HCT116 (cell line): ENCODE data around the gene BTF3. TPM values are rescaled to one million over a fixed set of nuclear protein-coding genes. Genes with fewer than 3 reads are reported as not detected.

ENCODE experiments used
- ATAC-seq: fragments of 200-7000 bp; cut with Tn5 transposase; 2 replicates; pipeline ENCODE4 v1.9.1; 2020; ENCODE audit warnings: mild to moderate bottlenecking, moderate library complexity
- BruUV-seq: library from RNA; stranded (reverse); fragments of 400-500 nt; replicated peaks from 2 replicates; lab custom pipeline; 2021; lab: Mats Ljungman, UMichigan
- CTCF ChIA-PET: fragments of 300-600 bp; sonication (Branson Sonifier 250); formaldehyde crosslinking; loops from one replicate; lab custom pipeline; 2021; ENCODE audit warnings: antibody characterized with exemption; lab: Charles Lee
- POLR2A ChIA-PET: fragments of 300-600, 350-600 bp; sonication (Branson Sonifier 250); formaldehyde crosslinking; loops from one replicate; lab custom pipeline; 2021; ENCODE audit warnings: antibody characterized with exemption; lab: Charles Lee
- RAD21 ChIA-PET, 2 experiments: fragments of 300-600 bp; sonication (Branson Sonifier 250); formaldehyde crosslinking; loops; one replicate each; lab custom pipeline; 2023; ENCODE audit warnings: low total read pairs in 2 of 2; ENCODE audit not compliant: uncharacterized antibody in 2 of 2, unreplicated experiment in 2 of 2, low non-redundant PET in 1 of 2; lab: Charles Lee
- DNase-seq: peaks from one replicate; pipeline ENCODE4 v3.0.0-alpha.2; 2010; ENCODE audit warnings: low read depth, low spot score
- H2AFZ ChIP-seq: fragments of 200-600 bp; shearing (Covaris generic), sonication (generic); 2 replicates; pipeline ENCODE4 v1.6.1; 2017; ENCODE audit warnings: low read depth, mixed run types, mixed read lengths, antibody characterized with exemption, low read length; ENCODE audit not compliant: poor library complexity, severe bottlenecking
- H3K27ac ChIP-seq: 2 replicates; pipeline ENCODE4 v1.5.1; 2012; ENCODE audit warnings: low read depth, low read length
- H3K27me3 ChIP-seq: fragments of 200-600 bp; sonication (generic); 2 replicates; pipeline ENCODE4 v1.6.1; 2016; ENCODE audit warnings: mixed run types, low read length, mixed read lengths; ENCODE audit not compliant: insufficient read depth
- H3K36me3 ChIP-seq, 2 experiments: fragments of 200-500 bp in 1 of 2; fragments of 200-600 bp in 1 of 2; sonication (Bioruptor generic) in 1 of 2; sonication (generic) in 1 of 2; 2 replicates each; pipeline versions ENCODE4 v1.5.1 to v1.6.1; 2014 to 2016; ENCODE audit warnings: low read length in 2 of 2, inconsistent platforms in 1 of 2, mixed read lengths in 1 of 2, mixed run types in 1 of 2; ENCODE audit not compliant: insufficient read depth in 2 of 2, control insufficient read depth in 1 of 2
- H3K4me1 ChIP-seq, 2 experiments: fragments of 200-600 bp in 1 of 2; sonication (generic) in 1 of 2; 2 replicates each; pipeline versions ENCODE4 v1.5.1 to v1.6.1; 2012 to 2017; ENCODE audit warnings: low read length in 2 of 2, inconsistent platforms in 1 of 2, mild to moderate bottlenecking in 1 of 2, mixed read lengths in 1 of 2, mixed run types in 1 of 2, moderate library complexity in 1 of 2; ENCODE audit not compliant: insufficient read depth in 2 of 2, control insufficient read depth in 1 of 2
- H3K4me2 ChIP-seq: fragments of 200-600 bp; sonication (generic); 2 replicates; pipeline ENCODE4 v1.6.1; 2017; ENCODE audit warnings: mixed run types, low read length, mixed read lengths
- H3K4me3 ChIP-seq, 2 experiments: fragments of 200-600 bp in 1 of 2; sonication (generic) in 1 of 2; replicated peaks in 1 of 2; 2 replicates each; pipeline ENCODE4 v1.5.1; 2011 to 2016; ENCODE audit warnings: low read length in 2 of 2, control low read depth in 1 of 2, low read depth in 1 of 2, mild to moderate bottlenecking in 1 of 2, mixed read lengths in 1 of 2, mixed run types in 1 of 2
- H3K79me2 ChIP-seq: fragments of 200-600 bp; sonication (generic); 2 replicates; pipeline ENCODE4 v1.6.1; 2017; ENCODE audit warnings: mild to moderate bottlenecking, mixed run types, low read length, moderate library complexity, mixed read lengths; ENCODE audit not compliant: insufficient read depth
- H3K9ac ChIP-seq: fragments of 200-600 bp; sonication (generic); 2 replicates; pipeline ENCODE4 v1.6.1; 2016; ENCODE audit warnings: low read length, mixed read lengths
- H3K9me2 ChIP-seq: fragments of 200-600 bp; sonication (generic), shearing (Covaris generic); 2 replicates; pipeline ENCODE4 v1.6.1; 2017; ENCODE audit warnings: mixed run types, mild to moderate bottlenecking, moderate library complexity; ENCODE audit not compliant: insufficient read depth
- H3K9me3 ChIP-seq, 2 experiments: fragments of 200-500 bp in 1 of 2; fragments of 200-600 bp in 1 of 2; sonication (Bioruptor generic) in 1 of 2; sonication (generic) in 1 of 2; 2 replicates each; pipeline ENCODE4 v1.6.1; 2014 to 2017; ENCODE audit warnings: low read length in 2 of 2, mixed read lengths in 2 of 2, inconsistent platforms in 1 of 2, low read depth in 1 of 2, mild to moderate bottlenecking in 1 of 2, mixed run types in 1 of 2, moderate library complexity in 1 of 2; ENCODE audit not compliant: control insufficient read depth in 1 of 2, insufficient read depth in 1 of 2
- H4K20me1 ChIP-seq: fragments of 200-600 bp; sonication (generic), shearing (Covaris generic); 2 replicates; pipeline ENCODE4 v1.6.1; 2017; ENCODE audit warnings: mixed run types, mild to moderate bottlenecking, moderate library complexity; ENCODE audit not compliant: insufficient read depth
- ATF3 ChIP-seq: IDR thresholded peaks from 2 replicates; pipeline ENCODE4 v1.6.1; 2012
- CTCF ChIP-seq, 3 experiments: fragments of 200-600 bp in 1 of 3; sonication (generic) in 1 of 3; IDR thresholded peaks in 2 of 3; conservative IDR thresholded peaks in 1 of 3; 2 replicates each; pipeline ENCODE4 v1.5.1; 2012 to 2017; ENCODE audit warnings: low read depth in 2 of 3, low read length in 2 of 3, antibody characterized with exemption in 1 of 3, borderline replicate concordance in 1 of 3, control low read depth in 1 of 3, mild to moderate bottlenecking in 1 of 3, mixed read lengths in 1 of 3, mixed run types in 1 of 3, moderate library complexity in 1 of 3; ENCODE audit not compliant: insufficient read depth in 1 of 3
- EZH2 ChIP-seq: fragments of 200-600 bp; sonication (generic); IDR thresholded peaks from 2 replicates; pipeline ENCODE4 v1.6.1; 2017; ENCODE audit warnings: antibody characterized with exemption, mixed run types
- FOSL1 ChIP-seq: IDR thresholded peaks from 2 replicates; pipeline ENCODE4 v1.6.1; 2012; ENCODE audit warnings: low read depth
- MAX ChIP-seq: IDR thresholded peaks from 2 replicates; pipeline ENCODE4 v1.6.1; 2012
- REST ChIP-seq: IDR thresholded peaks from 2 replicates; pipeline ENCODE4 v1.6.1; 2012; ENCODE audit warnings: low read depth
- TCF7L2 ChIP-seq: IDR thresholded peaks from 2 replicates; pipeline ENCODE4 v1.7.0; 2011; ENCODE audit warnings: borderline replicate concordance, inconsistent platforms; ENCODE audit not compliant: insufficient read depth, insufficient read length; ENCODE audit errors: extremely low read depth
- intact Hi-C: fragments of 100-400 bp; cut with micrococcal nuclease; formaldehyde crosslinking; loops from 2 replicates; pipeline ENCODE4 v1.10.0; 2022
- total RNA-seq: library from RNA; stranded (reverse); gene quantifications from one replicate; pipeline ENCODE4 v1.2.1, GENCODE V29; 2021; ENCODE audit not compliant: unreplicated experiment

The BTF3 gene
- total RNA-seq, 1 experiment from 2014 or later = 868 TPM

- TF ChIP-seq REST (no peak), MAX (no peak), EZH2 (no peak), CTCF (IDR thresholded peaks at IDR 0.05 in 2 of 3, conservative IDR thresholded peaks at IDR 0.05 in 1 of 3; ENCODE audit: borderline replicate concordance in 1 of 3, insufficient read depth in 1 of 3, low read depth in 2 of 3, low read length in 2 of 3) (no peak), TCF7L2 (no peak)
Measured at GRCh38 chr5:73514418-73514817, 16.2 kb downstream of the BTF3 start (continued).

GRCh38 chr5:73515232-73515631 is 17.0 kb downstream of the BTF3 start:
- no peak for DNase-seq
- Histone ChIP-seq H3K4me2 (no peak overlapping the region), H3K9me3 (no peaks in the 10 kb centered on the region), H3K4me1 (peaks cover 8 to 18% of the 10 kb centered on the region in 2 experiments; a peak in 2 of 4 replicates), H3K79me2 (no peaks in the 10 kb centered on the region), H3K9ac (no peak overlapping the region), H4K20me1 (no peaks in the 10 kb centered on the region), H3K36me3 (no peaks in the 10 kb centered on the region), H3K4me3 (no peak overlapping the region), H3K27me3 (no peaks in the 10 kb centered on the region), H3K27ac (no peak overlapping the region), H3K9me2 (no peaks in the 10 kb centered on the region), H2AFZ (no peak overlapping the region)
- RAD21 ChIA-PET = interaction anchor here in 1 of 2 experiments (0.7 kb wide), 1 partner anchor 9 kb away, joined by 3 read pairs; no protein-coding TSS in a partner anchor
- BruUV-seq = no TSS peak
- TF ChIP-seq FOSL1 (no peak), TCF7L2 (no peak), ATF3 (no peak)
- intact Hi-C loops = no loop called here
- ATAC-seq = no peak
- CTCF ChIA-PET = interaction anchor here (0.8 kb wide), 1 partner anchor 19 kb away, joined by 3 read pairs; no protein-coding TSS in a partner anchor
- POLR2A ChIA-PET = no interaction called here
